ENCODE data around the gene PARD3B.

DNA sequence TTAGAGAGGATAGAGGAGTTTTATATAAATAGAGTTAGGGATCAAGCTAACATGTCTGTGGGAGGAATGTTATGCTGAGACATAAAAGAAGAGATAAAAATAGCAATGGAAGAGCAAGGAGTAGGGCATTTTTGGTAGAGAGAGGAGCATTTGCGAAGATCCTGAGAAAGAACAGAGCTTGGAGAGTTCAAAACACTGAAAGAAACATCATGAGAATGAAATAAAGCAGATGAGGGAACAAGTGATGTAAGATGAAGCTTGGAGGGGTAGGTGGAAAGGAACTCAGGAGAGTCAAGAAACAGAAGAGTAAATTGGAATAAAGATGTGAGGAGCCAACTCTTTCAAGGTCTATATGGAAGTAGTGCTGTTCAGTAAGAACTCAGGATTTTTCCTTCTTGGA is 308.6 kb downstream of the PARD3B start:
- TF ChIP-seq, protein P1, sequence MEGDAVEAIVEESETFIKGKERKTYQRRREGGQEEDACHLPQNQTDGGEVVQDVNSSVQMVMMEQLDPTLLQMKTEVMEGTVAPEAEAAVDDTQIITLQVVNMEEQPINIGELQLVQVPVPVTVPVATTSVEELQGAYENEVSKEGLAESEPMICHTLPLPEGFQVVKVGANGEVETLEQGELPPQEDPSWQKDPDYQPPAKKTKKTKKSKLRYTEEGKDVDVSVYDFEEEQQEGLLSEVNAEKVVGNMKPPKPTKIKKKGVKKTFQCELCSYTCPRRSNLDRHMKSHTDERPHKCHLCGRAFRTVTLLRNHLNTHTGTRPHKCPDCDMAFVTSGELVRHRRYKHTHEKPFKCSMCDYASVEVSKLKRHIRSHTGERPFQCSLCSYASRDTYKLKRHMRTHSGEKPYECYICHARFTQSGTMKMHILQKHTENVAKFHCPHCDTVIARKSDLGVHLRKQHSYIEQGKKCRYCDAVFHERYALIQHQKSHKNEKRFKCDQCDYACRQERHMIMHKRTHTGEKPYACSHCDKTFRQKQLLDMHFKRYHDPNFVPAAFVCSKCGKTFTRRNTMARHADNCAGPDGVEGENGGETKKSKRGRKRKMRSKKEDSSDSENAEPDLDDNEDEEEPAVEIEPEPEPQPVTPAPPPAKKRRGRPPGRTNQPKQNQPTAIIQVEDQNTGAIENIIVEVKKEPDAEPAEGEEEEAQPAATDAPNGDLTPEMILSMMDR (IDR thresholded peaks at IDR 0.05) = no peak
- TF ChIP-seq POLR2A (IDR thresholded peaks at IDR 0.05) = no peak
- no peak for TF ChIP-seq POLR2AphosphoS5 (IDR thresholded peaks at IDR 0.05)

All from prostate gland (tissue), 2 donors.